Liver (tissue), 9 donors: ENCODE measurements around the gene PRR13. TPM values are rescaled to one million over a fixed set of nuclear protein-coding genes. Genes with fewer than 3 reads are reported as not detected.

Experiments
- DNase-seq: peaks from one replicate; pipeline ENCODE4 v3.0.0-alpha.2; 2017; ENCODE audit warnings: low spot score
- H3K27ac ChIP-seq, 2 donors: one replicate each; pipeline ENCODE4 v1.7.0; 2013; ENCODE audit warnings: inconsistent platforms in 2 of 2, low read length in 2 of 2, control low read depth in 1 of 2, low read depth in 1 of 2, mild to moderate bottlenecking in 1 of 2
- H3K27me3 ChIP-seq, 4 donors: one replicate each; pipeline versions ENCODE4 v1.6.1 to v1.7.0; 2013; ENCODE audit warnings: low read length in 3 of 4, inconsistent platforms in 1 of 4, mild to moderate bottlenecking in 1 of 4, moderate library complexity in 1 of 4; ENCODE audit not compliant: control insufficient read depth in 4 of 4, insufficient read depth in 4 of 4
- H3K36me3 ChIP-seq, 4 donors: one replicate each; pipeline versions ENCODE4 v1.6.1 to v1.7.0; 2013; ENCODE audit warnings: low read length in 3 of 4, mild to moderate bottlenecking in 3 of 4, low read depth in 1 of 4, moderate library complexity in 1 of 4; ENCODE audit not compliant: control insufficient read depth in 4 of 4, insufficient read depth in 3 of 4
- H3K4me1 ChIP-seq, 4 donors: one replicate each; pipeline versions ENCODE4 v1.6.1 to v1.7.0; 2013; ENCODE audit warnings: low read length in 3 of 4, mild to moderate bottlenecking in 3 of 4, moderate library complexity in 1 of 4; ENCODE audit not compliant: control insufficient read depth in 4 of 4, insufficient read depth in 4 of 4
- H3K4me3 ChIP-seq, 3 donors: one replicate each; pipeline versions ENCODE4 v1.6.1 to v1.7.0; 2013; ENCODE audit warnings: low read length in 3 of 3, control low read depth in 1 of 3, low read depth in 1 of 3, mild to moderate bottlenecking in 1 of 3
- H3K9ac ChIP-seq, 2 donors: one replicate each; pipeline ENCODE4 v1.7.0; 2013; ENCODE audit warnings: low read length in 2 of 2, mild to moderate bottlenecking in 2 of 2, moderate library complexity in 2 of 2, control low read depth in 1 of 2, low read depth in 1 of 2
- H3K9me3 ChIP-seq, 4 donors: one replicate each; pipeline versions ENCODE4 v1.6.1 to v1.7.0; 2013; ENCODE audit warnings: low read length in 3 of 4; ENCODE audit not compliant: control insufficient read depth in 4 of 4
- CTCF ChIP-seq: fragments of 150-350 bp; IDR thresholded peaks from 2 replicates; pipeline ENCODE4 v1.5.1; 2017; ENCODE audit warnings: improper control_type of control experiment, low read depth, low read length; ENCODE audit not compliant: missing input control
- EGR1 ChIP-seq, 2 donors: IDR thresholded peaks; 2 replicates each; pipeline ENCODE4 v1.6.1; 2016 to 2018; ENCODE audit warnings: antibody characterized with exemption in 2 of 2, low read depth in 2 of 2
- FOXA1 ChIP-seq: IDR thresholded peaks from 2 replicates; pipeline ENCODE4 v1.6.1; 2016; ENCODE audit warnings: antibody characterized with exemption
- FOXA2 ChIP-seq: IDR thresholded peaks from 2 replicates; pipeline ENCODE4 v1.6.1; 2016; ENCODE audit warnings: antibody characterized with exemption
- GABPA ChIP-seq, 2 donors: IDR thresholded peaks in 1 of 2; conservative IDR thresholded peaks in 1 of 2; 2 replicates each; pipeline ENCODE4 v1.6.1; 2016; ENCODE audit warnings: antibody characterized with exemption in 2 of 2, mild to moderate bottlenecking in 1 of 2, moderate library complexity in 1 of 2
- HNF4A ChIP-seq, 2 donors: conservative IDR thresholded peaks; 2 replicates each; pipeline ENCODE4 v1.6.1; 2016; ENCODE audit warnings: antibody characterized with exemption in 2 of 2, mild to moderate bottlenecking in 2 of 2
- HNF4G ChIP-seq: IDR thresholded peaks from 2 replicates; pipeline ENCODE4 v1.6.1; 2016; ENCODE audit warnings: antibody characterized with exemption
- JUND ChIP-seq, 2 donors: IDR thresholded peaks; 2 replicates each; pipeline ENCODE4 v1.6.1; 2016; ENCODE audit warnings: antibody characterized with exemption in 2 of 2
- NR2F2 ChIP-seq: IDR thresholded peaks from 2 replicates; pipeline ENCODE4 v1.6.1; 2016; ENCODE audit warnings: antibody characterized with exemption
- RAD21 ChIP-seq, 2 donors: IDR thresholded peaks; 2 replicates each; pipeline ENCODE4 v1.6.1; 2016; ENCODE audit warnings: antibody characterized with exemption in 2 of 2, mild to moderate bottlenecking in 2 of 2
- RXRA ChIP-seq, 2 donors: IDR thresholded peaks; 2 replicates each; pipeline ENCODE4 v1.6.1; 2017 to 2018; ENCODE audit warnings: antibody characterized with exemption in 2 of 2, mild to moderate bottlenecking in 1 of 2
- SP1 ChIP-seq: IDR thresholded peaks from 2 replicates; pipeline ENCODE4 v1.6.1; 2018; ENCODE audit warnings: antibody characterized with exemption, mild to moderate bottlenecking
- WGBS: extraction: QIAGEN DNeasy Blood & Tissue Kit; methylation state at CpG from one replicate; pipeline ENCODE4 v1.1.7; 2013; 5-methylcytosine and 5-hydroxymethylcytosine counted together
- polyA plus RNA-seq, 2 donors: library from polyadenylated mRNA; stranded (reverse) in 1 of 2; unstranded in 1 of 2; fragments of 200-250 nt in 1 of 2; fragments of >200 nt in 1 of 2; fragmentation: Nextera tagmentation in 1 of 2; extraction: Ambion mirVana in 1 of 2; gene quantifications; one replicate each; pipeline versions ENCODE4 v1.2.1 to v1.2.3, GENCODE V29; 2013 to 2015
- total RNA-seq, 2 donors: library from RNA; depleted of rRNA; stranded (reverse); fragments of >200 nt; gene quantifications; one replicate each; pipeline ENCODE4 v1.2.3, GENCODE V29; 2014
- TF ChIP-seq, protein P1 (sequence below): IDR thresholded peaks from 2 replicates; pipeline ENCODE4 v1.6.1; 2016; ENCODE audit warnings: antibody characterized with exemption
- TF ChIP-seq, protein P2 (sequence below): IDR thresholded peaks from 2 replicates; pipeline ENCODE4 v1.6.1; 2016; ENCODE audit warnings: antibody characterized with exemption
- TF ChIP-seq, protein P3 (sequence below): IDR thresholded peaks from 2 replicates; pipeline ENCODE4 v1.6.1; 2016; ENCODE audit warnings: antibody characterized with exemption
- TF ChIP-seq, protein P4 (sequence below): IDR thresholded peaks from 2 replicates; pipeline ENCODE4 v1.6.1; 2016; ENCODE audit warnings: antibody characterized with exemption, mild to moderate bottlenecking
- donor health status: healthy.
- donor health status: healthy.
- donor health status: healthy.
- donor health status: healthy.
- donor health status: healthy.

Gene PRR13
- total and polyA plus RNA-seq, 4 donors: 18.2 to 107 (median 61.3) TPM

DNA sequence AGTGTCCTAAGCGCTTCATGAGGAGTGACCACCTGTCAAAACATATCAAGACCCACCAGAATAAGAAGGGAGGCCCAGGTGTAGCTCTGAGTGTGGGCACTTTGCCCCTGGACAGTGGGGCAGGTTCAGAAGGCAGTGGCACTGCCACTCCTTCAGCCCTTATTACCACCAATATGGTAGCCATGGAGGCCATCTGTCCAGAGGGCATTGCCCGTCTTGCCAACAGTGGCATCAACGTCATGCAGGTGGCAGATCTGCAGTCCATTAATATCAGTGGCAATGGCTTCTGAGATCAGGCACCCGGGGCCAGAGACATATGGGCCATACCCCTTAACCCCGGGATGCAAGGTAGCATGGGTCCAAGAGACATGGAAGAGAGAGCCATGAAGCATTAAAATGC is 30.6 kb upstream of the PRR13 start:
- Histone ChIP-seq H3K27me3 (no peaks in the 10 kb centered on the region), H3K36me3 (peaks cover 12 to 44% (median 33%) of the 10 kb centered on the region in 4 donors), H3K4me3 (no peak overlapping the region), H3K4me1 (no peaks in the 10 kb centered on the region), H3K9ac (no peak overlapping the region), H3K27ac (no peak overlapping the region), H3K9me3 (no peaks in the 10 kb centered on the region)
- no peak for TF ChIP-seq SP1
- no peak for TF ChIP-seq FOXA1
- TF ChIP-seq, protein P1, sequence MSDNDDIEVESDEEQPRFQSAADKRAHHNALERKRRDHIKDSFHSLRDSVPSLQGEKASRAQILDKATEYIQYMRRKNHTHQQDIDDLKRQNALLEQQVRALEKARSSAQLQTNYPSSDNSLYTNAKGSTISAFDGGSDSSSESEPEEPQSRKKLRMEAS: no peak
- TF ChIP-seq HNF4G: no peak
- TF ChIP-seq NR2F2: no peak
- TF ChIP-seq RXRA (IDR thresholded peaks at IDR 0.05): no peak
- TF ChIP-seq, protein P2, sequence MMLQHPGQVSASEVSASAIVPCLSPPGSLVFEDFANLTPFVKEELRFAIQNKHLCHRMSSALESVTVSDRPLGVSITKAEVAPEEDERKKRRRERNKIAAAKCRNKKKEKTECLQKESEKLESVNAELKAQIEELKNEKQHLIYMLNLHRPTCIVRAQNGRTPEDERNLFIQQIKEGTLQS: no peak
- TF ChIP-seq RAD21 (IDR thresholded peaks at IDR 0.05): no peak
- TF ChIP-seq EGR1 (IDR thresholded peaks at IDR 0.05; ENCODE audit: low read depth in 2 of 2): no peak
- no peak for TF ChIP-seq FOXA2
- TF ChIP-seq, protein P3, sequence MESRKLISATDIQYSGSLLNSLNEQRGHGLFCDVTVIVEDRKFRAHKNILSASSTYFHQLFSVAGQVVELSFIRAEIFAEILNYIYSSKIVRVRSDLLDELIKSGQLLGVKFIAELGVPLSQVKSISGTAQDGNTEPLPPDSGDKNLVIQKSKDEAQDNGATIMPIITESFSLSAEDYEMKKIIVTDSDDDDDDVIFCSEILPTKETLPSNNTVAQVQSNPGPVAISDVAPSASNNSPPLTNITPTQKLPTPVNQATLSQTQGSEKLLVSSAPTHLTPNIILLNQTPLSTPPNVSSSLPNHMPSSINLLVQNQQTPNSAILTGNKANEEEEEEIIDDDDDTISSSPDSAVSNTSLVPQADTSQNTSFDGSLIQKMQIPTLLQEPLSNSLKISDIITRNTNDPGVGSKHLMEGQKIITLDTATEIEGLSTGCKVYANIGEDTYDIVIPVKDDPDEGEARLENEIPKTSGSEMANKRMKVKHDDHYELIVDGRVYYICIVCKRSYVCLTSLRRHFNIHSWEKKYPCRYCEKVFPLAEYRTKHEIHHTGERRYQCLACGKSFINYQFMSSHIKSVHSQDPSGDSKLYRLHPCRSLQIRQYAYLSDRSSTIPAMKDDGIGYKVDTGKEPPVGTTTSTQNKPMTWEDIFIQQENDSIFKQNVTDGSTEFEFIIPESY: no peak
- no peak for TF ChIP-seq CTCF
- TF ChIP-seq HNF4A (conservative IDR thresholded peaks at IDR 0.05): no peak
- no peak for DNase-seq
- WGBS: over 99% methylated on average over 5 of the region's 5 CpGs

- no peak overlapping the region for H3K9ac ChIP-seq
- no peak overlapping the region for H3K27ac ChIP-seq
- peaks cover 4 to 34% (median 28%) of the 10 kb centered on the region in 4 donors for H3K36me3 ChIP-seq
- WGBS: 77% methylated on average over 3 of the region's 3 CpGs
- DNase-seq: no peak
- no peaks in the 10 kb centered on the region for H3K9me3 ChIP-seq
- H3K27me3 ChIP-seq: no peaks in the 10 kb centered on the region
- no peak overlapping the region for H3K4me3 ChIP-seq
- peaks cover 0 to 2% (median 0%) of the 10 kb centered on the region in 4 donors for H3K4me1 ChIP-seq
- TF ChIP-seq HNF4G (no peak), RAD21 (IDR thresholded peaks at IDR 0.05) (no peak), EGR1 (IDR thresholded peaks at IDR 0.05; ENCODE audit: low read depth in 2 of 2) (no peak), SP1 (no peak), CTCF (no peak), FOXA2 (no peak), GABPA (IDR thresholded peaks at IDR 0.05 in 1 of 2, conservative IDR thresholded peaks at IDR 0.05 in 1 of 2) (no peak), NR2F2 (no peak), RXRA (IDR thresholded peaks at IDR 0.05) (no peak), JUND (IDR thresholded peaks at IDR 0.05) (no peak), FOXA1 (no peak)
- TF ChIP-seq, protein P3: no peak
- TF ChIP-seq, protein P4, sequence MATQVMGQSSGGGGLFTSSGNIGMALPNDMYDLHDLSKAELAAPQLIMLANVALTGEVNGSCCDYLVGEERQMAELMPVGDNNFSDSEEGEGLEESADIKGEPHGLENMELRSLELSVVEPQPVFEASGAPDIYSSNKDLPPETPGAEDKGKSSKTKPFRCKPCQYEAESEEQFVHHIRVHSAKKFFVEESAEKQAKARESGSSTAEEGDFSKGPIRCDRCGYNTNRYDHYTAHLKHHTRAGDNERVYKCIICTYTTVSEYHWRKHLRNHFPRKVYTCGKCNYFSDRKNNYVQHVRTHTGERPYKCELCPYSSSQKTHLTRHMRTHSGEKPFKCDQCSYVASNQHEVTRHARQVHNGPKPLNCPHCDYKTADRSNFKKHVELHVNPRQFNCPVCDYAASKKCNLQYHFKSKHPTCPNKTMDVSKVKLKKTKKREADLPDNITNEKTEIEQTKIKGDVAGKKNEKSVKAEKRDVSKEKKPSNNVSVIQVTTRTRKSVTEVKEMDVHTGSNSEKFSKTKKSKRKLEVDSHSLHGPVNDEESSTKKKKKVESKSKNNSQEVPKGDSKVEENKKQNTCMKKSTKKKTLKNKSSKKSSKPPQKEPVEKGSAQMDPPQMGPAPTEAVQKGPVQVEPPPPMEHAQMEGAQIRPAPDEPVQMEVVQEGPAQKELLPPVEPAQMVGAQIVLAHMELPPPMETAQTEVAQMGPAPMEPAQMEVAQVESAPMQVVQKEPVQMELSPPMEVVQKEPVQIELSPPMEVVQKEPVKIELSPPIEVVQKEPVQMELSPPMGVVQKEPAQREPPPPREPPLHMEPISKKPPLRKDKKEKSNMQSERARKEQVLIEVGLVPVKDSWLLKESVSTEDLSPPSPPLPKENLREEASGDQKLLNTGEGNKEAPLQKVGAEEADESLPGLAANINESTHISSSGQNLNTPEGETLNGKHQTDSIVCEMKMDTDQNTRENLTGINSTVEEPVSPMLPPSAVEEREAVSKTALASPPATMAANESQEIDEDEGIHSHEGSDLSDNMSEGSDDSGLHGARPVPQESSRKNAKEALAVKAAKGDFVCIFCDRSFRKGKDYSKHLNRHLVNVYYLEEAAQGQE: no peak
- TF ChIP-seq, protein P1: no peak
- TF ChIP-seq, protein P2: no peak
Observed at GRCh38 chr12:53413485-53414204, 27.9 kb upstream of the PRR13 start.
